Liver (tissue), 9 donors: ENCODE measurements around the gene TIAM1. TPM values are rescaled to one million over a fixed set of nuclear protein-coding genes. Genes with fewer than 3 reads are reported as not detected.

Experiments
- DNase-seq: peaks from one replicate; pipeline ENCODE4 v3.0.0-alpha.2; 2017; ENCODE audit warnings: low spot score
- H3K27ac ChIP-seq, 2 donors: one replicate each; pipeline ENCODE4 v1.7.0; 2013; ENCODE audit warnings: inconsistent platforms in 2 of 2, low read length in 2 of 2, control low read depth in 1 of 2, low read depth in 1 of 2, mild to moderate bottlenecking in 1 of 2
- H3K27me3 ChIP-seq, 4 donors: one replicate each; pipeline versions ENCODE4 v1.6.1 to v1.7.0; 2013; ENCODE audit warnings: low read length in 3 of 4, inconsistent platforms in 1 of 4, mild to moderate bottlenecking in 1 of 4, moderate library complexity in 1 of 4; ENCODE audit not compliant: control insufficient read depth in 4 of 4, insufficient read depth in 4 of 4
- H3K36me3 ChIP-seq, 4 donors: one replicate each; pipeline versions ENCODE4 v1.6.1 to v1.7.0; 2013; ENCODE audit warnings: low read length in 3 of 4, mild to moderate bottlenecking in 3 of 4, low read depth in 1 of 4, moderate library complexity in 1 of 4; ENCODE audit not compliant: control insufficient read depth in 4 of 4, insufficient read depth in 3 of 4
- H3K4me1 ChIP-seq, 4 donors: one replicate each; pipeline versions ENCODE4 v1.6.1 to v1.7.0; 2013; ENCODE audit warnings: low read length in 3 of 4, mild to moderate bottlenecking in 3 of 4, moderate library complexity in 1 of 4; ENCODE audit not compliant: control insufficient read depth in 4 of 4, insufficient read depth in 4 of 4
- H3K4me3 ChIP-seq, 3 donors: one replicate each; pipeline versions ENCODE4 v1.6.1 to v1.7.0; 2013; ENCODE audit warnings: low read length in 3 of 3, control low read depth in 1 of 3, low read depth in 1 of 3, mild to moderate bottlenecking in 1 of 3
- H3K9ac ChIP-seq, 2 donors: one replicate each; pipeline ENCODE4 v1.7.0; 2013; ENCODE audit warnings: low read length in 2 of 2, mild to moderate bottlenecking in 2 of 2, moderate library complexity in 2 of 2, control low read depth in 1 of 2, low read depth in 1 of 2
- H3K9me3 ChIP-seq, 4 donors: one replicate each; pipeline versions ENCODE4 v1.6.1 to v1.7.0; 2013; ENCODE audit warnings: low read length in 3 of 4; ENCODE audit not compliant: control insufficient read depth in 4 of 4
- ATF3 ChIP-seq: IDR thresholded peaks from 2 replicates; pipeline ENCODE4 v1.6.1; 2016; ENCODE audit warnings: antibody characterized with exemption
- CTCF ChIP-seq: fragments of 150-350 bp; IDR thresholded peaks from 2 replicates; pipeline ENCODE4 v1.5.1; 2017; ENCODE audit warnings: improper control_type of control experiment, low read depth, low read length; ENCODE audit not compliant: missing input control
- EGR1 ChIP-seq, 2 donors: IDR thresholded peaks; 2 replicates each; pipeline ENCODE4 v1.6.1; 2016 to 2018; ENCODE audit warnings: antibody characterized with exemption in 2 of 2, low read depth in 2 of 2
- FOXA1 ChIP-seq: IDR thresholded peaks from 2 replicates; pipeline ENCODE4 v1.6.1; 2016; ENCODE audit warnings: antibody characterized with exemption
- FOXA2 ChIP-seq: IDR thresholded peaks from 2 replicates; pipeline ENCODE4 v1.6.1; 2016; ENCODE audit warnings: antibody characterized with exemption
- GABPA ChIP-seq, 2 donors: IDR thresholded peaks in 1 of 2; conservative IDR thresholded peaks in 1 of 2; 2 replicates each; pipeline ENCODE4 v1.6.1; 2016; ENCODE audit warnings: antibody characterized with exemption in 2 of 2, mild to moderate bottlenecking in 1 of 2, moderate library complexity in 1 of 2
- HNF4A ChIP-seq, 2 donors: conservative IDR thresholded peaks; 2 replicates each; pipeline ENCODE4 v1.6.1; 2016; ENCODE audit warnings: antibody characterized with exemption in 2 of 2, mild to moderate bottlenecking in 2 of 2
- JUND ChIP-seq, 2 donors: IDR thresholded peaks; 2 replicates each; pipeline ENCODE4 v1.6.1; 2016; ENCODE audit warnings: antibody characterized with exemption in 2 of 2
- MAX ChIP-seq: IDR thresholded peaks from 2 replicates; pipeline ENCODE4 v1.6.1; 2016; ENCODE audit warnings: antibody characterized with exemption
- NR2F2 ChIP-seq: IDR thresholded peaks from 2 replicates; pipeline ENCODE4 v1.6.1; 2016; ENCODE audit warnings: antibody characterized with exemption
- RAD21 ChIP-seq, 2 donors: IDR thresholded peaks; 2 replicates each; pipeline ENCODE4 v1.6.1; 2016; ENCODE audit warnings: antibody characterized with exemption in 2 of 2, mild to moderate bottlenecking in 2 of 2
- REST ChIP-seq: IDR thresholded peaks from 2 replicates; pipeline ENCODE4 v1.6.1; 2016; ENCODE audit warnings: antibody characterized with exemption, mild to moderate bottlenecking
- SP1 ChIP-seq: IDR thresholded peaks from 2 replicates; pipeline ENCODE4 v1.6.1; 2018; ENCODE audit warnings: antibody characterized with exemption, mild to moderate bottlenecking
- TAF1 ChIP-seq: conservative IDR thresholded peaks from 2 replicates; pipeline ENCODE4 v1.6.1; 2016; ENCODE audit warnings: antibody characterized with exemption, mild to moderate bottlenecking
- ZBTB33 ChIP-seq: IDR thresholded peaks from 2 replicates; pipeline ENCODE4 v1.6.1; 2016; ENCODE audit warnings: antibody characterized with exemption
- WGBS: extraction: QIAGEN DNeasy Blood & Tissue Kit; methylation state at CpG from one replicate; pipeline ENCODE4 v1.1.7; 2013; 5-methylcytosine and 5-hydroxymethylcytosine counted together
- polyA plus RNA-seq, 2 donors: library from polyadenylated mRNA; stranded (reverse) in 1 of 2; unstranded in 1 of 2; fragments of 200-250 nt in 1 of 2; fragments of >200 nt in 1 of 2; fragmentation: Nextera tagmentation in 1 of 2; extraction: Ambion mirVana in 1 of 2; gene quantifications; one replicate each; pipeline versions ENCODE4 v1.2.1 to v1.2.3, GENCODE V29; 2013 to 2015
- total RNA-seq, 2 donors: library from RNA; depleted of rRNA; stranded (reverse); fragments of >200 nt; gene quantifications; one replicate each; pipeline ENCODE4 v1.2.3, GENCODE V29; 2014
- donor health status: healthy.
- donor health status: healthy.
- donor health status: healthy.
- donor health status: healthy.
- donor health status: healthy.

The TIAM1 gene
- total and polyA plus RNA-seq, 4 donors: 3.0 to 7.4 (median 4.8) TPM

GRCh38 chr21:31354122-31354521 is 10.1 kb upstream of the TIAM1 start:
- Histone ChIP-seq H3K9me3 (no peaks in the 10 kb centered on the region), H3K9ac (no peak overlapping the region), H3K4me3 (no peak overlapping the region), H3K27ac (no peak overlapping the region), H3K27me3 (no peaks in the 10 kb centered on the region), H3K36me3 (no peaks in the 10 kb centered on the region), H3K4me1 (no peaks in the 10 kb centered on the region)
- DNase-seq: no peak
- no peak for TF ChIP-seq MAX
- no peak for TF ChIP-seq SP1
- TF ChIP-seq JUND (IDR thresholded peaks at IDR 0.05): no peak
- TF ChIP-seq NR2F2: no peak
- no peak for TF ChIP-seq FOXA2
- no peak for TF ChIP-seq REST
- no peak for TF ChIP-seq GABPA (IDR thresholded peaks at IDR 0.05 in 1 of 2, conservative IDR thresholded peaks at IDR 0.05 in 1 of 2)
- 88% methylated on average over 4 of the region's 4 CpGs for WGBS

- Histone ChIP-seq H3K9ac (no peak overlapping the region), H3K4me3 (no peak overlapping the region), H3K4me1 (no peaks in the 10 kb centered on the region), H3K9me3 (no peaks in the 10 kb centered on the region), H3K27ac (no peak overlapping the region), H3K27me3 (no peaks in the 10 kb centered on the region), H3K36me3 (no peaks in the 10 kb centered on the region)
- TF ChIP-seq HNF4A (conservative IDR thresholded peaks at IDR 0.05) (no peak), ZBTB33 (no peak), TAF1 (no peak), ATF3 (no peak), REST (no peak), MAX (no peak), CTCF (no peak), FOXA1 (no peak), GABPA (IDR thresholded peaks at IDR 0.05 in 1 of 2, conservative IDR thresholded peaks at IDR 0.05 in 1 of 2) (no peak), RAD21 (IDR thresholded peaks at IDR 0.05) (no peak), EGR1 (IDR thresholded peaks at IDR 0.05; ENCODE audit: low read depth in 2 of 2) (no peak)
- WGBS: 50% methylated on average over 2 of the region's 2 CpGs
- no peak for DNase-seq
These were observed 8.8 kb upstream of the TIAM1 start for GRCh38 chr21:31352836-31353235.
